Skeletal muscle satellite cell (primary cell): ENCODE measurements around the gene PXT1.

Experiments used
- H3K27me3 ChIP-seq: 2 replicates; pipeline ENCODE4 v1.7.0; 2013; ENCODE audit warnings: low read length; ENCODE audit not compliant: control insufficient read depth, insufficient read depth
- H3K36me3 ChIP-seq: 2 replicates; pipeline ENCODE4 v1.7.0; 2013; ENCODE audit warnings: mild to moderate bottlenecking, control low read depth, low read length; ENCODE audit not compliant: insufficient read depth
- H3K4me1 ChIP-seq: 2 replicates; pipeline ENCODE4 v1.7.0; 2013; ENCODE audit warnings: low read length; ENCODE audit not compliant: control insufficient read depth, insufficient read depth
- H3K4me2 ChIP-seq: 2 replicates; pipeline ENCODE4 v1.7.0; 2013; ENCODE audit warnings: mild to moderate bottlenecking, low read length
- H3K4me3 ChIP-seq: 2 replicates; pipeline ENCODE4 v1.7.0; 2013; ENCODE audit warnings: low read length
- H3K9ac ChIP-seq: 2 replicates; pipeline ENCODE4 v1.7.0; 2013; ENCODE audit warnings: mild to moderate bottlenecking, low read depth, low read length, moderate library complexity
- H3K9me3 ChIP-seq: replicated peaks from 2 replicates; pipeline ENCODE4 v1.7.0; 2013; ENCODE audit warnings: mild to moderate bottlenecking, control low read depth, low read length

The PXT1 gene

DNA sequence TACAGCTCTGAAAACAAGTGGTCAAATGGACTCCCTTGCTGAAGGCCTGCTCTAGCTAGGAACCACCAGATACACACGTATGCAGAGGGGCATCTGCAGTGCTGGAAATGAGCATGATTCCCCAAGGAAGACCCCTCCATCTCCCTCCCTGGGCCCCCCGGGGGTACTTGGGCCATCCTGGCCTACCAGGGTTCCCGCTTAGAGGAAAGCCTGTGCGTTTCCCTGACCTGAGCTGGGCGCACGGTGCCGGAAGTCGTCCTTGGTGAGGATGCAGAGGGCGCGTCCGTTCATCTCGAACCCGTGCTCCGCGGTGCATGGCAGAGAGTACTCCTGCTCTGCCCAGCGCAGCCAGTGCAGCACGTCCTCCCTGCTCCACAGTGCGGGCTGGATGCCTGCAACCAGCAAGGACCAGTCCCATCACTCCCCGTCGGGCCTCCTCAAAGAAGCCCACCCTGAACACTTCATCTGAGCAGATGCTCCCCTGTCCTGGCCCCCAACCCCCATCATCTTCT, 67.0 kb downstream of the PXT1 start:
- Histone ChIP-seq H3K36me3 (no peaks in the 10 kb centered on the region), H3K4me2 (no peak overlapping the region), H3K27me3 (peaks cover 69% of the 10 kb centered on the region), H3K9me3 (no peaks in the 10 kb centered on the region), H3K9ac (no peak overlapping the region), H3K4me3 (no peak overlapping the region), H3K4me1 (no peaks in the 10 kb centered on the region)

DNA sequence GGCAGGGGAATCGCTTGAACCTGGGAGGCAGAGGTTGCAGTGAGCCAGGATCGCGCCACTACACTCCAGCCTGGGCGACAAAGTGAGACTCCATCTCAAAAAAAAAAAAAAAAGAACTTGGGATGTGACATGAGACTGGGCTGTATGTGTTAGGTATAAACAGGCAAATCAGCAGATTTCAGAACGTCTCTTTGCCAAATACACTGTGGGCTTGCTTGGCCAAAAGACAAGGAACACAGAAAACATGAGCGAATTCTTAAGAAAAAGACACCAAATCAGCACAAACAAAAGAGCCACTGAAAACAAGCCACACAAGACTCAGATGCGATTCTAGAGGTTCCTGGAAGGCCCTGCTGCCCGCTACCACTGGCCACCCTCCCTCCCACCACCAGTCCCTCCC, 67.7 kb downstream of the PXT1 start:
- H3K4me2 ChIP-seq: no peak overlapping the region
- no peak overlapping the region for H3K4me3 ChIP-seq
- peaks cover under 1% of the 10 kb centered on the region for H3K4me1 ChIP-seq
- H3K27me3 ChIP-seq: peaks cover 64% of the 10 kb centered on the region
- H3K9ac ChIP-seq: no peak overlapping the region
- H3K9me3 ChIP-seq: no peaks in the 10 kb centered on the region
- no peaks in the 10 kb centered on the region for H3K36me3 ChIP-seq

DNA sequence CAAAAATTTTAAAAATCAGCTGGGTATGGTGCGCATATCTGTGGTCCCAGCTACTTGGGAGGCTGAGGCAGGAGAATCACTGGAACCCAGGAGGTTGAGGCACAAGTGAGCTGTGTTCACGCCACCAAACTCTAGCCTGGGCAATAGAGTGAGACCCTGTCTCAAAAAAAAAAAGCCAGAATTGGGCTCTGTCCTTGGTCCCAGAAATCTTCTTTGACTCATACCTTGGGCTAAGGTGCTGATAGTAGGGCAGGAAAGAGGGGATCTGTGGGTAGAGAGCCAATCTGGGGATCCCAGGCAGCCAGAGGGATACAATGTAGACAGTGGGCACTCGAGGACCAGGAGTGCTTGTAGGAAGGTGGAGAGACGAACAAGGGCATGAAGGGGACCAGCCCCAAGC, 68.5 kb downstream of the PXT1 start:
- H3K4me3 ChIP-seq: no peak overlapping the region
- H3K36me3 ChIP-seq: no peaks in the 10 kb centered on the region
- H3K9ac ChIP-seq: no peak overlapping the region
- H3K4me2 ChIP-seq: no peak overlapping the region
- H3K4me1 ChIP-seq: peaks cover 7% of the 10 kb centered on the region
- H3K27me3 ChIP-seq: peaks cover 61% of the 10 kb centered on the region
- H3K9me3 ChIP-seq: no peaks in the 10 kb centered on the region

DNA sequence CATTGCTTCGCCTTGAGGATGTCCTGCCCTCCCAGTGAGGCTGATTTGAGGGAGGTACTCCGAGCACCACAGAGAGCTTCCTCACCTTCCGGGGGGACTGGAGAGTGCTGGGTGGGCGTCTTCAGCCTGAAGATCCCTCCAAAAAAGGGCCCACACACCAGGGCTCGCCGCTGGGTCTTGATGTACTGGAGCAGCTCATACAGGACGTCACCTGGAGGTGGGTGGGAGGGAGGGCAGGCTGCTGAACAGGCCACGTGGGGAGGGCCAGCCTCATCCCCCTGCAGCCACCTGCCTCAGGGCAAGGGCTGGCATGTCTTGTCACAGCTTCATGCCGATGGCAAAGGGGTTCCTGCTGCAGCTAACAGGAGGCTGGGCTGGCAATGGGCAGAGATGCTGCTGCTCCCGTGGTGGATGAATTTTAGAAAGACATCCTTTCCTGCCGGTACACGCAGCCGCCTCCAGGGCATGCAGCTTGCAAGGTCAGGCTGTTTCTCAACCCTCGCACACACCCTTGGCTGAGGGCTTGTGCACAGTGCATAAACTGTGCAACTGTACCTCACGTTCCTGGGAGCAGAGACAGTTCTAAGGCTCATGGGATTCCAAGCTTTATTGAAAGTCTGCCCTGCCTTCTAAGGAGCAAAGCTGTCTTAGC, 69.2 kb downstream of the PXT1 start:
- Histone ChIP-seq H3K4me2 (no peak overlapping the region), H3K27me3 (peaks cover 55% of the 10 kb centered on the region), H3K4me1 (peaks cover 8% of the 10 kb centered on the region), H3K4me3 (no peak overlapping the region), H3K9me3 (no peaks in the 10 kb centered on the region), H3K36me3 (no peaks in the 10 kb centered on the region), H3K9ac (no peak overlapping the region)

DNA sequence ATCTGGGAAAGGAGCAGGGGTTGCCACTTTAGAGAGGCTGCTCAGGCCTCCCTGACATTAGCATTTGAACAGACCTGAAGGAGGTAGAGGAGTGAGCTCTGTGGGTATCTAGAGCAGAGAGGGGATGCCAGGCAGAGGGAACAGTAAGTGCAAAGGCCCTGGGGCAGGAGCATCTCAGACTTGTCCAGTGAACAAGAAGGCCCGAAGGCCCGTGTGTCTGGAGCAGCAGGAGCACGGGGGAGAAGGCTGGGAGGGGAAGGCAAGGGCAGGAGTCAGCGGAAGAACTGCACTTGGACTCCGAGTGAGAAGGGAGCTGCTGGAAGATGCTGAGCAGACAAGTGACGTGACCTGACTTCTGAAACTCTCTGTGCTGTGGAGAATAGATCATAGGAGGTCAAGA, 70.6 kb downstream of the PXT1 start:
- no peak overlapping the region for H3K4me3 ChIP-seq
- peaks cover 8% of the 10 kb centered on the region for H3K4me1 ChIP-seq
- no peaks in the 10 kb centered on the region for H3K36me3 ChIP-seq
- H3K4me2 ChIP-seq: no peak overlapping the region
- peaks cover 53% of the 10 kb centered on the region for H3K27me3 ChIP-seq
- no peak overlapping the region for H3K9ac ChIP-seq
- no peaks in the 10 kb centered on the region for H3K9me3 ChIP-seq

DNA sequence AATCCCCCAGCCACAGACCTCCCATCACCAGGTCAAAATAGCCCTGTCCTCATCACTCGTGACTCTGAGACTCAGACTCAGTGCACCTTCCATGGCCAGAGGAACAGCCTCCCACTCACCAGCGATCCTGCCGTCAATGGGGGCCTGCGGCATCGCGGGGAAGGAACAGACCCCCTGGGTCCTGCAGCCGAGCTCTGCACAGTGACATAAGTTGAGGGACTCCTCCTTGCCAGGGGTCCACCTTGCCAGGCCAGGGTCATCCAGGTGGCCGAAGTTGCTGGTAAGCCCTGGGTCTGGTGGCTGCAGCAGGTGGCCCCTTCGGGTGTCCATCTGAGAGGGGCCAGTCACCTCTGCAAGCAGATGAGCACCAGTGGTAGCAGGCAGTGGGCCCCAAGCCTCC, 71.4 kb downstream of the PXT1 start:
- Histone ChIP-seq H3K4me2 (no peak overlapping the region), H3K27me3 (peaks cover 56% of the 10 kb centered on the region), H3K9me3 (no peaks in the 10 kb centered on the region), H3K36me3 (no peaks in the 10 kb centered on the region), H3K4me3 (no peak overlapping the region), H3K4me1 (peaks cover 8% of the 10 kb centered on the region), H3K9ac (no peak overlapping the region)

DNA sequence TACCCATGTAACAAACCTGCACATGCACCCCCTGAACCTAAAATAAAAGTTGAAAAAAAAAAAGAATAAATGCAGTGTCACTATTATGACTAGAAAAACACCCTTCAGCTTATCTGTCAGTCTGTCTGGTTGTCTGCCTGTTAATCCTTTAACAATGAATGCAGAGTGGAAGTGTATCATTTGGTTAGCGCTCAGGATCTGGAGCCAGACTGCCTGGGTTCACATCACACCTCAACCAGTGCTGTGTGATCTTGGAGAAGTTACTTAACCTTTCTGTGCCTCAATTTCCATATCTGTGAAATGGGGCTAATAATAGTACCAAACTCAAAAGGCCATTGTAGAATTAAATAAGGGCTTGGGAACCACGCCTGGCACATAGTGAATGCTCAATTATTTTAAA, 72.0 kb downstream of the PXT1 start:
- H3K4me3 ChIP-seq: no peak overlapping the region
- no peaks in the 10 kb centered on the region for H3K9me3 ChIP-seq
- no peak overlapping the region for H3K4me2 ChIP-seq
- H3K36me3 ChIP-seq: no peaks in the 10 kb centered on the region
- peaks cover 8% of the 10 kb centered on the region for H3K4me1 ChIP-seq
- peaks cover 56% of the 10 kb centered on the region for H3K27me3 ChIP-seq
- H3K9ac ChIP-seq: no peak overlapping the region

DNA sequence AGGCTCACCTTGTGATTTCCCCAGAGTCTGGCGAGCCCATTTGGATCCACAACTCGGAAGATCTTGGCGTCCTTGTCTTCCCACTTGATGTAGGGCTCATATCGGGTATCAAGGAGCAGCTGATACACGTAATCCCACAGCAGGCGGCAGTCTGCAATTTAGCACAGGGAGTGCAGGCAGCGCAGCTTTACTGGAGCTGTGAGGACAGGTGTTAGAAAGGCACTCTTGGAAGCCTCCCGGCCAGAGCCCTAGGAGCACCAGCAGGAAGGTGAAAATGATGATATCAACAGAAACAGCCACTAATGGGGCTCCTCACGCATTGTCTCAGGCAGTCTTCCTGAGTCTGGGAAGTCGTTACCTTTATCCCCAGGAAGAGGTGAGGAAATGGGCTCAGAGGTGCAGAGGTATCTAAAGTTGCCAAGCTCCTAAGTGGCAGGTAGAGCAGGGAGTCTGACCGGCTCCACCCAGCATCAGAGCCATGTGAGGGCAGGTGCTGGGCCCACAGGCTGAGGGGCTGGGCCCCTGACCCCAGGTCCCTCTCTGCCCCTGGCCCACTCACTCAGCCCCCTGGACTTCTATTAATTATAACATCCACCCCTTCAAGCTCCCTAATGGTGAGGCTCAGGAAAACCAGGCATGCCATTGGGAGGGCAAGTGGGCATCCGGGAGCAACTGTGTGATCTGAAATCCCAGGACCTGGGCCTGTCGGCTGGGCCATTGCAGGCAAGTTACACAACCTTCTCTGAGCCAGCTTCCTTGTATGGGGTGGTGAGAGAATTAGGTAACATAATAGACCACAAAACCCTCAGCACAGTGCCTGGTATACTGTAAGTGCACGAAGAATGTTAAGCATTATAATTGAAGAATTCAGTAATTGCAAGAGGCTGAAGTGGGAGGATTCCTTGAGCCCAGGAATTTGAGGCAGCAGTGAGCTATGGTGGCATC, 73.5 kb downstream of the PXT1 start:
- Histone ChIP-seq H3K4me1 (peaks cover 8% of the 10 kb centered on the region), H3K9ac (no peak overlapping the region), H3K9me3 (no peaks in the 10 kb centered on the region), H3K4me3 (no peak overlapping the region), H3K4me2 (no peak overlapping the region), H3K27me3 (peaks cover 51% of the 10 kb centered on the region), H3K36me3 (no peaks in the 10 kb centered on the region)

DNA sequence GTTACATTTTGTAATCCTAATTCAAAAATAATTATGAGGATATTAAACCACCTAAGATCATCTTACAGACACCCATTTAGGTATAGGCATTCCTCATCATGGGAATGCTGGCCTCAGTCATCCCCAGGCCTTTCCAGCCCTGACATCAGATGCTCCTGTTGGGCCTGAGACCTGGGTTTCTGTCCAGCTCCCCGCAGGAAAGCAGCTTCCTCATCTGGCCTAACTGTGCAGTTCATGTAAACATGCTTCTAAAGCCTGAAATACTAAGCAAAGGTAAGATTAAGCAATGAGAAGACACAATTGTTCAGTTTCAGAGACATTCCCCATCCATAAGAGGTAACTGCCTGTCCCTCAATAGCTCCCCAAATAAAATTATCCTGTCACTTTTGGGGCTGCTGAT, 74.2 kb downstream of the PXT1 start:
- Histone ChIP-seq H3K4me1 (peaks cover 8% of the 10 kb centered on the region), H3K4me2 (no peak overlapping the region), H3K4me3 (no peak overlapping the region), H3K36me3 (no peaks in the 10 kb centered on the region), H3K27me3 (peaks cover 43% of the 10 kb centered on the region), H3K9me3 (no peaks in the 10 kb centered on the region), H3K9ac (no peak overlapping the region)

DNA sequence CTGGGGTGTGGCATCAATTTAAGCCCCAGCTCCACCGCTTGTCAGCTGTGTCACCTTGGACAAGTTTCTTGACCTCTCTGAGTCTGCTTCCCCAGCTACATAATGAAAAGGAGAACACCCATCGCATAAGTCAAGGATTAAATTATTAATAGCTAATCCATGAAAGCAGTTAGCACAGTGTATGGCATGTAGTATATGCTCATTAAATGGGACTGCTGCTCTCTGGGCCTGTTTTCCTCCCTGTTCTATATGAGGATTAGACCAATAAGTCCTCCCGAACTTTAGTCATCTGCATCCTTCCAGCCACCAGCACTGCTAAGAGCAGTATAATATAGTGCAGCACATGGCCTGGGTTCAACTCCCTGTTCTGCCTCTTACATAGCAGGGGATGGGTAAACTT, 74.9 kb downstream of the PXT1 start:
- Histone ChIP-seq H3K4me2 (no peak overlapping the region), H3K27me3 (peaks cover 40% of the 10 kb centered on the region), H3K9ac (no peak overlapping the region), H3K4me3 (no peak overlapping the region), H3K36me3 (no peaks in the 10 kb centered on the region), H3K4me1 (peaks cover 8% of the 10 kb centered on the region), H3K9me3 (no peaks in the 10 kb centered on the region)

DNA sequence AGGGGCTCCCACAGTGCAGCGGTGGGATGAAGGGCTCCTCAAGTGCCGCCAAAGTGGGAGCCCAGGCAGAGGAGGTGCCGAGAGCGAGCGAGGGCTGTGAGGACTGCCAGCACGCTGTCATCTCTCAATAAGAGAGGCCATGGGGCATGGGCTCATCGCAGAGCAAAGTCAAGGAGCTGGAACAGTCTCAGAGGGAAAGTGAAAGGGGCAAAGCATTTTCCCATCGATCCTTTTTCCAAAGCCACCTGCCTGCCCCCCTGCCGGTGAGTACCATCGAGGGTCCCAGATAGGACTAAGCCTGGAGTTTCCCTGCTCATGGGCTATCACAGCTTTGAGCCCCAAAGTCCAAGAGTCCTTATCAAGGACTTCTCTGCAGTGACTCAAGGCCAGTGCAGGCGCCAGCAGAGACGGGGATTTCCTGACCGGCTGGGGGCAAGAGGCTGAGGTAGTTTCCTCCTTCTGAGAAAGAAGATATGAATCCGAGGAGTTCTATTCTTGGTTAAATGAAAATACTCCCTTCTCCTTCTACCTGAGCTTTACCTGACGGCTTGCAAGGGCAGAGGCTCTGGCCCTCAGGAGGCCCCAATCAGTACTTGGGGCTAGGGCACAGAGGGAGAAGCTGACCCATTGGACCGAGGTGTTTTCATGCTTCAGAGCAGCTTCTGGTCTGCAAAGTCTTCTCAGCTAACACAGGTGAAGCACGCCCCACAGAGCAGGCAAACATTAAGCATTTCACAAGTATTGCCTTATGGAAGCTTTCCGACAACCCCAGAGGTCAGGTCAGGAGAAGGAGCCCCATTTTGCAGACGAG, 77.8 kb downstream of the PXT1 start:
- Histone ChIP-seq H3K36me3 (no peaks in the 10 kb centered on the region), H3K9me3 (no peaks in the 10 kb centered on the region), H3K27me3 (peaks cover 30% of the 10 kb centered on the region), H3K4me3 (no peak overlapping the region), H3K4me2 (no peak overlapping the region), H3K4me1 (peaks cover 9% of the 10 kb centered on the region), H3K9ac (no peak overlapping the region)
